ENCODE measurements around the gene ZEB1.

ZEB1 gene

DNA sequence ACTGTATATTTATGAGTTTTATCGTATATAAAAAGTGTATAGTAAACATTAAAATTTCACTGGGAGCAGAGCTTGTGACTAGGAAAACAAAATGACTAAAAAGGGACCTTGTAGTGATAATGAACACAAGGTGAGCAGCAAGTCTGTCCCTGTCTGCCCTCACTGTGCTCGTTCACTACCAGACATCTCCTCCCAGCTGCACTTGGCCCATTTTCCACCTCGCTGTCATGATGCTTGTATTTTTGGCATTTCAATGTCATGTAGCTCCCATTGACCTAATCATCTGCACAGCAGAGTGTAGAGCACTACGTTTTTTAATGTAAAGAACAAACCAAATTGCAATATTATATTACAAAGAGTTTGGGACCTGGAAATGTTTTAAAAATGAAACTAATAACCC is 207.2 kb downstream of the ZEB1 start:
- Histone ChIP-seq H2BK120ac (ENCODE audit: low read depth, low read length) (no peak overlapping the region), H3K36me3 (ENCODE audit: control insufficient read depth, insufficient read depth, low read length) (no peaks in the 10 kb centered on the region), H3K79me1 (ENCODE audit: low read length) (no peaks in the 10 kb centered on the region), H2BK5ac (ENCODE audit: low read length) (no peak overlapping the region), H2BK15ac (replicated peaks; ENCODE audit: low read depth) (no peak overlapping the region), H4K8ac (ENCODE audit: low read depth, low read length) (no peak overlapping the region), H4K5ac (ENCODE audit: low read length) (no peak overlapping the region), H3K4me1 (ENCODE audit: control insufficient read depth, low read depth, low read length) (no peaks in the 10 kb centered on the region), H3K4ac (ENCODE audit: low read depth, low read length) (no peak overlapping the region), H3K4me3 (ENCODE audit: low read length) (no peak overlapping the region), H3K56ac (ENCODE audit: low read length) (no peak overlapping the region), H3K27me3 (ENCODE audit: insufficient read depth, low read length, poor library complexity) (no peaks in the 10 kb centered on the region), H3K4me2 (ENCODE audit: low read length) (no peak overlapping the region), H2AK5ac (ENCODE audit: low read length) (no peak overlapping the region), H3K9ac (ENCODE audit: low read length) (no peak overlapping the region), H3K23ac (ENCODE audit: low read length) (no peak overlapping the region), H3K27ac (ENCODE audit: low read depth, low read length) (no peak overlapping the region), H3K18ac (ENCODE audit: low read length) (no peak overlapping the region), H3K79me2 (ENCODE audit: control insufficient read depth, insufficient read depth, low read length) (no peaks in the 10 kb centered on the region)
- WGBS (ENCODE audit: extremely low coverage, insufficient coverage, low lambda C conversion rate): 100% methylated on average over 1 of the region's 4 CpGs
- DNase-seq: no peak

- no CpG with 5 or more reads among the region's 11 CpGs for WGBS (ENCODE audit: extremely low coverage, insufficient coverage, low lambda C conversion rate)
- DNase-seq: peak; percentile 37
- no peak overlapping the region for H3K4me2 ChIP-seq (ENCODE audit: low read length)
- no peaks in the 10 kb centered on the region for H3K27me3 ChIP-seq (ENCODE audit: insufficient read depth, low read length, poor library complexity)
- H3K4ac ChIP-seq (ENCODE audit: low read depth, low read length): no peak overlapping the region
- H3K56ac ChIP-seq (ENCODE audit: low read length): no peak overlapping the region
- H3K36me3 ChIP-seq (ENCODE audit: control insufficient read depth, insufficient read depth, low read length): no peaks in the 10 kb centered on the region
- H2BK120ac ChIP-seq (ENCODE audit: low read depth, low read length): no peak overlapping the region
- no peak overlapping the region for H3K23ac ChIP-seq (ENCODE audit: low read length)
- no peak overlapping the region for H3K18ac ChIP-seq (ENCODE audit: low read length)
- no peak overlapping the region for H3K27ac ChIP-seq (ENCODE audit: low read depth, low read length)
- H3K4me3 ChIP-seq (ENCODE audit: low read length): no peak overlapping the region
- no peak overlapping the region for H2BK15ac ChIP-seq (replicated peaks; ENCODE audit: low read depth)
- H4K8ac ChIP-seq (ENCODE audit: low read depth, low read length): no peak overlapping the region
- no peak overlapping the region for H4K5ac ChIP-seq (ENCODE audit: low read length)
- no peaks in the 10 kb centered on the region for H3K79me1 ChIP-seq (ENCODE audit: low read length)
- H2BK5ac ChIP-seq (ENCODE audit: low read length): no peak overlapping the region
- H3K4me1 ChIP-seq (ENCODE audit: control insufficient read depth, low read depth, low read length): no peaks in the 10 kb centered on the region
- no peak overlapping the region for H2AK5ac ChIP-seq (ENCODE audit: low read length)
- H3K79me2 ChIP-seq (ENCODE audit: control insufficient read depth, insufficient read depth, low read length): no peaks in the 10 kb centered on the region
- H3K9ac ChIP-seq (ENCODE audit: low read length): no peak overlapping the region
These were observed 207.7 kb downstream of the ZEB1 start for GRCh38 chr10:31526681-31527080.

GRCh38 chr10:31528831-31529230 is 209.8 kb downstream of the ZEB1 start:
- Histone ChIP-seq H3K4me3 (ENCODE audit: low read length) (no peak overlapping the region), H3K18ac (ENCODE audit: low read length) (no peak overlapping the region), H2BK120ac (ENCODE audit: low read depth, low read length) (no peak overlapping the region), H3K27ac (ENCODE audit: low read depth, low read length) (no peak overlapping the region), H3K27me3 (ENCODE audit: insufficient read depth, low read length, poor library complexity) (no peaks in the 10 kb centered on the region), H3K9ac (ENCODE audit: low read length) (no peak overlapping the region), H3K23ac (ENCODE audit: low read length) (no peak overlapping the region), H4K5ac (ENCODE audit: low read length) (no peak overlapping the region), H3K4me1 (ENCODE audit: control insufficient read depth, low read depth, low read length) (no peaks in the 10 kb centered on the region), H3K79me1 (ENCODE audit: low read length) (no peaks in the 10 kb centered on the region), H3K4ac (ENCODE audit: low read depth, low read length) (no peak overlapping the region), H3K4me2 (ENCODE audit: low read length) (no peak overlapping the region), H3K79me2 (ENCODE audit: control insufficient read depth, insufficient read depth, low read length) (no peaks in the 10 kb centered on the region), H4K8ac (ENCODE audit: low read depth, low read length) (no peak overlapping the region), H2BK5ac (ENCODE audit: low read length) (no peak overlapping the region), H2AK5ac (ENCODE audit: low read length) (no peak overlapping the region), H3K36me3 (ENCODE audit: control insufficient read depth, insufficient read depth, low read length) (no peaks in the 10 kb centered on the region), H2BK15ac (replicated peaks; ENCODE audit: low read depth) (no peak overlapping the region), H3K56ac (ENCODE audit: low read length) (no peak overlapping the region)
- DNase-seq: no peak

- WGBS (ENCODE audit: extremely low coverage, insufficient coverage, low lambda C conversion rate): no CpG with 5 or more reads among the region's 3 CpGs
- no peak overlapping the region for H2AK5ac ChIP-seq (ENCODE audit: low read length)
These were observed 217.3 kb downstream of the ZEB1 start for GRCh38 chr10:31536302-31536701.

DNA sequence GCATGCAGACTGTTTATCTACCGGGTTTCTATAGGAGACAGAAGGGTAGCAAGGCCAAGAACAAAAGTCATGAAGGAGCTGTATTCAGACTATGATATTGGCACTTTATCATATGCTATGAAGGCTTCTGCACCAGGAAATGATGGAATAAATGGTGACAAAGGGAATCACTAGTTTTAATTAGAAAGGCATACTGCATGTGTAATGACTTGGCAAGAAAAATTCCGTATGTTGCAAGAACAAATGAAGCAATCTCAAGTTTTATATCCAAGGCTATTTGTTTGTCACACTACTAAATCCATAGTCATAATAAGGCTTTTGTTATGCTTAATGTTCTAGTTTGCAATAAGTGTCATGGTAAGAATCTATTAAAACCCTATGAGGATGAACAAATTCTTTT is 230.9 kb downstream of the ZEB1 start:
- Histone ChIP-seq H2BK5ac (ENCODE audit: low read length) (no peak overlapping the region), H3K27ac (ENCODE audit: low read depth, low read length) (no peak overlapping the region), H3K4me3 (ENCODE audit: low read length) (no peak overlapping the region), H3K23ac (ENCODE audit: low read length) (no peak overlapping the region), H2BK15ac (replicated peaks; ENCODE audit: low read depth) (no peak overlapping the region), H3K79me1 (ENCODE audit: low read length) (no peaks in the 10 kb centered on the region), H3K18ac (ENCODE audit: low read length) (no peak overlapping the region), H3K4me2 (ENCODE audit: low read length) (no peak overlapping the region), H4K5ac (ENCODE audit: low read length) (no peak overlapping the region), H2AK5ac (ENCODE audit: low read length) (no peak overlapping the region), H3K4ac (ENCODE audit: low read depth, low read length) (no peak overlapping the region), H4K8ac (ENCODE audit: low read depth, low read length) (no peak overlapping the region), H3K9ac (ENCODE audit: low read length) (no peak overlapping the region), H3K56ac (ENCODE audit: low read length) (no peak overlapping the region), H3K36me3 (ENCODE audit: control insufficient read depth, insufficient read depth, low read length) (no peaks in the 10 kb centered on the region), H2BK120ac (ENCODE audit: low read depth, low read length) (no peak overlapping the region), H3K79me2 (ENCODE audit: control insufficient read depth, insufficient read depth, low read length) (no peaks in the 10 kb centered on the region), H3K4me1 (ENCODE audit: control insufficient read depth, low read depth, low read length) (no peaks in the 10 kb centered on the region), H3K27me3 (ENCODE audit: insufficient read depth, low read length, poor library complexity) (no peaks in the 10 kb centered on the region)
- no peak for DNase-seq
- no CpG with 5 or more reads among the region's 2 CpGs for WGBS (ENCODE audit: extremely low coverage, insufficient coverage, low lambda C conversion rate)

More at GRCh38 chr10:31536302-31536701, 217.3 kb downstream of the ZEB1 start:
- no peak overlapping the region for H3K27ac ChIP-seq (ENCODE audit: low read depth, low read length)
- H3K4me1 ChIP-seq (ENCODE audit: control insufficient read depth, low read depth, low read length): no peaks in the 10 kb centered on the region
- H4K5ac ChIP-seq (ENCODE audit: low read length): no peak overlapping the region
- DNase-seq: no peak
- no peak overlapping the region for H3K18ac ChIP-seq (ENCODE audit: low read length)
- H2BK120ac ChIP-seq (ENCODE audit: low read depth, low read length): no peak overlapping the region
- H3K4ac ChIP-seq (ENCODE audit: low read depth, low read length): no peak overlapping the region
- no peak overlapping the region for H3K23ac ChIP-seq (ENCODE audit: low read length)
- H2BK5ac ChIP-seq (ENCODE audit: low read length): no peak overlapping the region
- no peaks in the 10 kb centered on the region for H3K79me1 ChIP-seq (ENCODE audit: low read length)
- H4K8ac ChIP-seq (ENCODE audit: low read depth, low read length): no peak overlapping the region
- no peaks in the 10 kb centered on the region for H3K27me3 ChIP-seq (ENCODE audit: insufficient read depth, low read length, poor library complexity)
- H3K9ac ChIP-seq (ENCODE audit: low read length): no peak overlapping the region
- no peak overlapping the region for H3K56ac ChIP-seq (ENCODE audit: low read length)
- H3K4me3 ChIP-seq (ENCODE audit: low read length): no peak overlapping the region
- no peak overlapping the region for H3K4me2 ChIP-seq (ENCODE audit: low read length)
- H3K36me3 ChIP-seq (ENCODE audit: control insufficient read depth, insufficient read depth, low read length): no peaks in the 10 kb centered on the region
- H3K79me2 ChIP-seq (ENCODE audit: control insufficient read depth, insufficient read depth, low read length): no peaks in the 10 kb centered on the region
- no peak overlapping the region for H2BK15ac ChIP-seq (replicated peaks; ENCODE audit: low read depth)

- no peak overlapping the region for H3K9ac ChIP-seq (ENCODE audit: low read length)
- H3K36me3 ChIP-seq (ENCODE audit: control insufficient read depth, insufficient read depth, low read length): no peaks in the 10 kb centered on the region
- no peaks in the 10 kb centered on the region for H3K27me3 ChIP-seq (ENCODE audit: insufficient read depth, low read length, poor library complexity)
- H3K4ac ChIP-seq (ENCODE audit: low read depth, low read length): no peak overlapping the region
- H4K5ac ChIP-seq (ENCODE audit: low read length): no peak overlapping the region
- H2BK5ac ChIP-seq (ENCODE audit: low read length): no peak overlapping the region
- no peak overlapping the region for H3K4me2 ChIP-seq (ENCODE audit: low read length)
- no peak overlapping the region for H3K23ac ChIP-seq (ENCODE audit: low read length)
- H3K4me1 ChIP-seq (ENCODE audit: control insufficient read depth, low read depth, low read length): no peaks in the 10 kb centered on the region
- no peaks in the 10 kb centered on the region for H3K79me2 ChIP-seq (ENCODE audit: control insufficient read depth, insufficient read depth, low read length)
- DNase-seq: no peak
- H3K4me3 ChIP-seq (ENCODE audit: low read length): no peak overlapping the region
- no peak overlapping the region for H2BK120ac ChIP-seq (ENCODE audit: low read depth, low read length)
- no CpG with 5 or more reads among the region's 2 CpGs for WGBS (ENCODE audit: extremely low coverage, insufficient coverage, low lambda C conversion rate)
- H3K79me1 ChIP-seq (ENCODE audit: low read length): no peaks in the 10 kb centered on the region
- no peak overlapping the region for H2BK15ac ChIP-seq (replicated peaks; ENCODE audit: low read depth)
- H2AK5ac ChIP-seq (ENCODE audit: low read length): no peak overlapping the region
- no peak overlapping the region for H3K56ac ChIP-seq (ENCODE audit: low read length)
- no peak overlapping the region for H4K8ac ChIP-seq (ENCODE audit: low read depth, low read length)
- H3K27ac ChIP-seq (ENCODE audit: low read depth, low read length): no peak overlapping the region
- H3K18ac ChIP-seq (ENCODE audit: low read length): no peak overlapping the region
These were observed 235.5 kb downstream of the ZEB1 start for GRCh38 chr10:31554556-31554955.
